ENCODE measurements around the gene ARSI.

DNA sequence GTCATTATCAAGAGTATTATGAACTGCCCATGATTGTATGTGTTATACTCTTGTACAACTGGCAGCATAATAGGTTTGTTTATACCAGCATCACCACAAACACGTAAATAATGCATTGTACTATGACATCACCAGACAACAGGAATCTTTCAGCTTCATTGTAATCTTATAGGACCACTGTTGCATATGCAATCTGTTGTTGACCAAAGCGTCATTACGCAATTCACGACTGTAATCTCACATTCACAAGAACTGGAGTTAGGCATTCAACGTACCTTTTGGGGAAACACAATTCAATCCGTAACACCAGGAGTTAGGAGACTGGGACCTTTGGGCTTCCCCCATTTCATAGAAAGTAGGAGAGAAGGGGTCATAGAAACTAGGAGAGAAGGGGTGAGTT lies 20.4 kb upstream of the ARSI start:
- TF ChIP-seq POLR2AphosphoS5 (IDR thresholded peaks at IDR 0.05; ENCODE audit: low read depth, low read length) (no peak), NRF1 (IDR thresholded peaks at IDR 0.05; ENCODE audit: low read depth, low read length) (no peak), FOSL2 (IDR thresholded peaks at IDR 0.05; ENCODE audit: borderline replicate concordance, low read depth) (no peak), GABPA (IDR thresholded peaks at IDR 0.05; ENCODE audit: low read depth) (no peak), TEAD4 (IDR thresholded peaks at IDR 0.05; ENCODE audit: borderline replicate concordance, insufficient read depth) (no peak), YY1 (IDR thresholded peaks at IDR 0.05; ENCODE audit: low read depth) (no peak), PBX3 (IDR thresholded peaks at IDR 0.05) (no peak)
- TF ChIP-seq, protein P1, sequence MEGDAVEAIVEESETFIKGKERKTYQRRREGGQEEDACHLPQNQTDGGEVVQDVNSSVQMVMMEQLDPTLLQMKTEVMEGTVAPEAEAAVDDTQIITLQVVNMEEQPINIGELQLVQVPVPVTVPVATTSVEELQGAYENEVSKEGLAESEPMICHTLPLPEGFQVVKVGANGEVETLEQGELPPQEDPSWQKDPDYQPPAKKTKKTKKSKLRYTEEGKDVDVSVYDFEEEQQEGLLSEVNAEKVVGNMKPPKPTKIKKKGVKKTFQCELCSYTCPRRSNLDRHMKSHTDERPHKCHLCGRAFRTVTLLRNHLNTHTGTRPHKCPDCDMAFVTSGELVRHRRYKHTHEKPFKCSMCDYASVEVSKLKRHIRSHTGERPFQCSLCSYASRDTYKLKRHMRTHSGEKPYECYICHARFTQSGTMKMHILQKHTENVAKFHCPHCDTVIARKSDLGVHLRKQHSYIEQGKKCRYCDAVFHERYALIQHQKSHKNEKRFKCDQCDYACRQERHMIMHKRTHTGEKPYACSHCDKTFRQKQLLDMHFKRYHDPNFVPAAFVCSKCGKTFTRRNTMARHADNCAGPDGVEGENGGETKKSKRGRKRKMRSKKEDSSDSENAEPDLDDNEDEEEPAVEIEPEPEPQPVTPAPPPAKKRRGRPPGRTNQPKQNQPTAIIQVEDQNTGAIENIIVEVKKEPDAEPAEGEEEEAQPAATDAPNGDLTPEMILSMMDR (IDR thresholded peaks at IDR 0.05): no peak
- TF ChIP-seq, protein P2, sequence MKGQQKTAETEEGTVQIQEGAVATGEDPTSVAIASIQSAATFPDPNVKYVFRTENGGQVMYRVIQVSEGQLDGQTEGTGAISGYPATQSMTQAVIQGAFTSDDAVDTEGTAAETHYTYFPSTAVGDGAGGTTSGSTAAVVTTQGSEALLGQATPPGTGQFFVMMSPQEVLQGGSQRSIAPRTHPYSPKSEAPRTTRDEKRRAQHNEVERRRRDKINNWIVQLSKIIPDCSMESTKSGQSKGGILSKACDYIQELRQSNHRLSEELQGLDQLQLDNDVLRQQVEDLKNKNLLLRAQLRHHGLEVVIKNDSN (IDR thresholded peaks at IDR 0.05; ENCODE audit: borderline replicate concordance, low read depth): no peak
